HG02981 (cell line): ENCODE measurements around the gene SEMA5A.

Source experiments
- ATAC-seq: cut with Tn5 transposase; IDR thresholded peaks from one replicate; pipeline ENCODE4 v1.9.1; 2021; ENCODE audit warnings: mild to moderate bottlenecking, moderate library complexity; ENCODE audit not compliant: unreplicated experiment

Gene SEMA5A

GRCh38 chr5:9342161-9342787 lies 203.6 kb downstream of the SEMA5A start:
- no peak for ATAC-seq

- no peak for ATAC-seq
Observed at GRCh38 chr5:9340085-9340484, 205.8 kb downstream of the SEMA5A start.

- ATAC-seq = peak; percentile 51
Observed at GRCh38 chr5:9339206-9339818, 206.6 kb downstream of the SEMA5A start.

- ATAC-seq = no peak
Observed at GRCh38 chr5:9338796-9339195, 207.1 kb downstream of the SEMA5A start.

DNA sequence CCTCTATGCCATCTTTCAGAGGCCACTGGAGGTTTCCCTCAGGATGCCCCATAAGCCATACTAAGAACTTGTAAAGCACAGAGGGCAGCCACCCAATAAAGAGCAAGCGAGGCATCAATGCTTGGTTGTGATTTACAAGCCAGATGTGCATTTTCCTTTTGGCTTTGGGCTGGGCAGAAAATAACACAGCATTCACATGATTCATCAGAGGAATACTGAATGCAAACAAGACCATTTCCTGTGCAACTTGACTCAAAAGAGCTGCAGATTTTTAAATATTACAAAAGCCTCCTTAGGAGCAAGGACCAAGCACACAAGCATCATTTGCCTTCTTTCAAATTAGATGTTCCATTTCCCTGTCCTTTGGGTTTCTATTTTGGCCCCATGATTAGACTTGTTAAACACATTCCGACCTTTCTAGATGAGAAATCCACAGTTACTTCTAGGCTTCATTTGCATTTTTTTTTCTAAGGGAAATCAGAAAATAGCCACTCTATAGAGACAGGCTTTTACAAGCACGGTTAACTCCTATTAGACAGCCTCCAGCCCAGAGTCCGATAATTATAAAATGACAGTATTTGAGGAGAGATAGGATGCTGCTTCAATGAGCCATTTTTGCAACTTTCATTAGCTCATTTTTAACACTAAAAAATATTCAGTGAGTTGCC lies 207.8 kb downstream of the SEMA5A start:
- ATAC-seq = no peak

DNA sequence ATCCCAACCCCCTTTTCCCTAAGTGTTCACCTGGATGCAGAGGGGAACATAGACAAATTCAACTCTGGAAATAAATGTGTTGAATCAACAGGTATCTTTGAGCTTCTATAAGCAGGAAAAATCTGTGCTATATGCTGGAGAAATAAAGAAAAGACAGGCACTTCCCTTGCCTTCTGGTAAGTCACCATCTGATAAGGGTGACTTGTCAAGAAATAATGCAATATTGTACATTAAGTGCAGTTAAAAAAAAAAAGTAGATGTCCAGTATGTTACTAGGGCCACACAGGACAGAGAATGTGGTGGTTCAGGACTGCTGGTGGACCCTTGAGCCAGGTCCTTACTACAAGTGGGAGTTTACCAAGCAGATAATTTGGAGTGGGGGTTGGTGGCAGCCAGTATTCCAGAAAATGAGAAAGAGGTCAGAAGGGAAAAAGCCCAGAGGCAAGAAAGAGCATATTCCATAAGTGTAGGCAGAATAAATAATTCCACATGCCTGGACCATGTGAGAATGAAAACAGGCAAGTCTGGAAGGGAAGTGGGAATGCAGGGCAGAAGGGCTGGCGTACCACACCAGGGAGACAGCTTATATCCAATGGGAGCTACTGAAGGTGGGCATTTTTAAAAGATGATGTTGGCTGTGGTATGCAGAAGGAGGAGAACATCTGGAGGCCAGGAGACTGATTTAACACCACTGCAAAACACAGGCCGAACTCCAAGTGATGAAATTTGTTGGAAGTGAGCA lies 209.9 kb downstream of the SEMA5A start:
- no peak for ATAC-seq

DNA sequence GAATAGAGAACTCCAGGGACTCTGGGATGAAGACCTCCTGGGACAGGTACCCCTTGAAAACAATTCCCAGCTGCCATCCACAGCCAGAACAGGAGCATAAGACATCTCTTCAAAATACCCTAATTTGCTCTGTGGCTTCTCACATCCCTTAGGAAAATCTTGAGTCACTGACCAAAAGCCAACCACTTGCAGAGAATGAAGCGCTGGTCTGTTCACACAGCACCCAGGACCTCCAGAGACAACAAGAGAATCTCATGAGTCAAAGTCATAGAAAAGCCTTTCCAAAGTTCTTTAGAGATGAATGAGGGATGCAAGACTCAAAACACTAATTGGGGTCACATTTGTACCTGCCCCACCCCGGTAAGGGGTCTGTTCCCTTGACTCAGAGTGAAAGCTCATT lies 210.6 kb downstream of the SEMA5A start:
- ATAC-seq = no peak

- no peak for ATAC-seq
Observed at GRCh38 chr5:9332026-9332425, 213.8 kb downstream of the SEMA5A start.

- no peak for ATAC-seq
Observed at GRCh38 chr5:9331372-9331771, 214.5 kb downstream of the SEMA5A start.

DNA sequence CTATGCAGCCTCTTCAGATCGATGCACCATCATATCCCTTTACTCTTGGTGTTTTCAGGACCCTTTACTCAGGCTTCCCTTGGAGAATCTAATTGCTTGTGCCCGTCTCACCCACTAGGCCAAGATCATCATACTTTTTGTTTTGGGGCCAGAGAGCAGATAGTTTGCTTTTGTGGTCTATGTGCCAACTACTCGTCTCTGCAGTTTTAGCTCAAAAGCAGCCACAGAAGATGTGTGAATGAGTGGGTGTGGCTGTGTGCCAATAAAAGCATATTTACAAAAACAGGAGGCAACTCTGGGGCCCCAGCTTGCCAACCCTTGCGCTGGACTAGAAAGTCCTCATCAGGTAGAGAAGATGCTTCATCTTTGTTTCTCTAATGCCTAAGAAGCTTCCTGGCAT lies 216.8 kb downstream of the SEMA5A start:
- ATAC-seq = no peak

GRCh38 chr5:9325549-9325948 lies 220.3 kb downstream of the SEMA5A start:
- no peak for ATAC-seq

GRCh38 chr5:9324348-9325077 lies 221.4 kb downstream of the SEMA5A start:
- no peak for ATAC-seq

DNA sequence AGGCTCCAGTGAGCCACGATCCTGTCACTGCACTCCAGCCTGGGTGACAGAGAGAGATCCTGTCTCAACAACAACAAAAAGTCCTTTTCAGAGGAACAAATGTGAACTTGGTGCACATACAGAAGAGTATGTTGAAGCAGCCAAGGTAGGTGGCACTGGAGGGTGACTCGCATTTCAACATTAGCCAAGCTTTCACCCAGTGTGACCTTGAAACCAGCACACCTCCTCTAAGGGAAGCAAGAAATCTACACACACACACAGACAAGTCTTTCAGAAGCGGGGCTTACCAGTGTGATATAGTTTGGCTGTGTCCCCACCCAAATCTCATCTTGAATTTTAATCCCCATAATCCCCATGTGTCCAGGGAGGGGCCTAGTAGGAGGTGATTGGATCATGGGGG lies 225.2 kb downstream of the SEMA5A start:
- no peak for ATAC-seq

DNA sequence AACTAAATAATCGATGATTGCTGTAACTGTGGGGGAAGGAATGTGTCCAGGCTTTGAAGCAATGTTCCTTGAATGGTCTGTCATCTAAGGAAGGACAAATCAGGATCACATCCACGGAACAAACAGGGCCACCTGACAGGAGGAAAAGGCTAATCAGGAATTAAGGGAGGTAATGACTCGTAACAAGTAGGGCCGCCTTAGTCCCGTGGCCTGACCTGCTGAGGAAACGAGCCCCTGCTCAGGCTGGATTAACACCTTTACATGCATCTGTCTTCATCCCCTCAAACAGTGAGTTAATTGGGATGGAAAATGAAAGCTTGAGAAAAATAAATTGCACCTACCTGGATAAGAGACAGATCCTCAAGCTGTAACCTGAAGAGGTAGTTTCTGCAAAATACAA lies 227.8 kb downstream of the SEMA5A start:
- no peak for ATAC-seq

- ATAC-seq = no peak
Observed at GRCh38 chr5:9316733-9317132, 229.1 kb downstream of the SEMA5A start.

DNA sequence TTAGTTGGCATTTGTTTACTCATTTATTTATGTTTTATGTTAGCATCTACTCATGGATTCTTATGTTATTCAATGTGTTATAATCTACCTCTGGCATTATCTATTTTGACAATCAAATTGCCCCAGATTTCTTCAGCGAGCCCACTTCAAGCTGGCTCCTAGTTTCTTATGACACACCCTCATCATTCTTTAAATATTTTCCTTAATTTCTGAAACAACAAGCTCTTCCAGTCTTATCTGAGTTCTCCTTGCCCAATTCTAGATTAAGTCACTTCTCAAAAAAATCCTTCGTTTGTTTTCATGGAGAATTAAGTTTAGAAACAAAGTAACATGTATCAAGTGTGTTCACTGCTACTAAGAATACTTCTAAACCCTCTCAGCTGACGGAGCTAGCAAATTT lies 229.8 kb downstream of the SEMA5A start:
- no peak for ATAC-seq

DNA sequence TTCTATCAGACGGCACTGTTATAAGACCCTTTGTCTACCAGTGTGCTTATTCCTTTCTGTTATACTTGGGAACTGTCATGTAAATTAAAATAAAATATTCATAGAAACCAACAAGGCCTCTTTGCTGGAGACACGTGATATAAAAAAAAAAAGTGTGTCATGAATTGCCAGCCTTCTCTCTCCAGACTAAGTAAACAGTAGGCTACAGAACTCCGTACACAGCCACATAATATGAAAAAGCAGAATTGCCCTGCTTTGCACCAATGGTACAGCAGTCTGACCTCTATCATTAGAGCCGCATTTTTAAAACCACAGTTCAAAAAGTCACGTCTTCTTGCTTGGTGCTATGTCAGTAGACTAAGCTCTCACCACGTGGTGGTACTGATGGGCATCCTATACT lies 231.3 kb downstream of the SEMA5A start:
- no peak for ATAC-seq

GRCh38 chr5:9313751-9314150 lies 232.1 kb downstream of the SEMA5A start:
- ATAC-seq = no peak

GRCh38 chr5:9307150-9307549 lies 238.7 kb downstream of the SEMA5A start:
- no peak for ATAC-seq

DNA sequence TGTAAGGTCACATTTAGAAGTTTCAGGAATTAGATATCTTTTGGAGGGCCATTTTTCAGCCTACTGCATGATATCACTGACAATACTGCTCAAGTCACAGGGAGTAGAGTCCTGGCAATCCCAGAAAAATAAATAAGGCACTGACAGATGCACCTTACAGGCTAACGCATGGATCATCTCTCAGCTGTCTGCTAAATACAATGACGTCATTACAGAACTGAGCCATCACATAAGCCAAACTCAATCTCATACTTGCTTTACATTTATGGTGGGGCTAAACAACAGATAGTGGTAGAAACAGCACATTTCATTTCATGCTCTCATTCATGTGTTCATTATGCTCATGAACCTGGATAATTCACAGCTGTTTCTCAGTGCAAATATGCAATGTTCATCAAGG lies 243.7 kb downstream of the SEMA5A start:
- no peak for ATAC-seq

- no peak for ATAC-seq
Observed at GRCh38 chr5:9301200-9301599, 244.7 kb downstream of the SEMA5A start.
